GM18951 (cell line): ENCODE measurements around the gene PAAF1.
"Not testable (repeated sequence)": the region's sequence is repeated elsewhere in the genome, so short reads cannot be mapped to it uniquely, and the experiment has no call there.

ENCODE experiments used
- POLR2A ChIP-seq: IDR thresholded peaks from 4 replicates; pipeline ENCODE4 v1.6.1; 2011; ENCODE audit warnings: mild to moderate bottlenecking; ENCODE audit not compliant: insufficient read length, insufficient read depth; ENCODE audit errors: extremely low read depth
- in situ Hi-C: fragments of 300-500 bp; cut with MboI; formaldehyde crosslinking; loops from one replicate; pipeline ENCODE4 v1.12.0; 2022; ENCODE audit warnings: low sequenced_read_pairs, mixed read lengths, inconsistent platforms; ENCODE audit not compliant: unreplicated experiment

PAAF1 gene

DNA sequence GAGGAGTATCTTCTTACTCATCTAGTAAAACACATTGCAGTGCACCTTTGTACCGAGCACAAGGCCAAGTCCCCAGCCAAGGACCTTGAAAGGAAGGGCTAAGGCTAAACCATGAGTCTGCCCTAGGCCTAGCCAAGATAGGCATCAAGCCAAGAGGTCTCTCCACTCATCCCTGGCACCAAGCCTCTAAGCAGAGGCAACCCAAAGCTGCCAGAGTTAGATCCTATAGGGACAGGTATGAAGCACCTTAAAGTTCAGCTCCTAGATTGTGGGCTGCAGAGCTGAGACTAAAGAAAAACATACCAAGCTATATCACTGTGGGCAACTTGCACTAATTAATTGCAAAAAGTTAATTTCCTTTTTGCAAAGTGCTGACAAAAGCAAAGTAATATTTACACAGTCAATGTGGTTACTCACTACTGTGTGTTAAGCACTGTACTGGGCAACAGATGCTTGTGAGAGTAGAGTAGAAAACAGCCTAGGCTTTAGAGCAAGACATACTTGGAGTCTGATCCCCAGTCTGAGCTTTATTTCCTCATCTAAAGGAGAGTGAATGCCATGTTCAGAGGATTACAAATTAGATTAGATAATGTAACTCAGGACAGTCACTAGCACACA, 7.4 kb upstream of the PAAF1 start:
- in situ Hi-C loops = no loop called here

DNA sequence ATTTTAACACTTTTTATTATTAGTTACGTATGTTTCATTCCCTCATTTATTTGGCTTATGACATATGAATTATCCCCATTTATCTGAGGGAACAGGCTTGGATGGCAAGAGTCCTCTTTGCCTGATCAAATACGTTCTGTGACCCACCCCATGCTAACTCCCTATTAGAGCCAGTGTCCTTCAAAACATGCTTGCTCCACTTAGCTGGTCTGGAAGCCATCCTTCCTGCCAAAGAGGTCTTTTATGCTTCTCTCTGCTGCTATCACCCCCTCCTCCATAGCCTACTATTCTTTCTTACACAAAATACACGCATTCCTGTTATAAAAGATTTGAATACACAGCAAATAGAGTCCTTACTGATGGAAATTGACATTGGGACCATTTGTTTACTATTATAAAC, 6.5 kb upstream of the PAAF1 start:
- no peak for TF ChIP-seq POLR2A
- in situ Hi-C loops = no loop called here

More for the DNA sequence above, 7.4 kb upstream of the PAAF1 start:
- no peak for TF ChIP-seq POLR2A

DNA sequence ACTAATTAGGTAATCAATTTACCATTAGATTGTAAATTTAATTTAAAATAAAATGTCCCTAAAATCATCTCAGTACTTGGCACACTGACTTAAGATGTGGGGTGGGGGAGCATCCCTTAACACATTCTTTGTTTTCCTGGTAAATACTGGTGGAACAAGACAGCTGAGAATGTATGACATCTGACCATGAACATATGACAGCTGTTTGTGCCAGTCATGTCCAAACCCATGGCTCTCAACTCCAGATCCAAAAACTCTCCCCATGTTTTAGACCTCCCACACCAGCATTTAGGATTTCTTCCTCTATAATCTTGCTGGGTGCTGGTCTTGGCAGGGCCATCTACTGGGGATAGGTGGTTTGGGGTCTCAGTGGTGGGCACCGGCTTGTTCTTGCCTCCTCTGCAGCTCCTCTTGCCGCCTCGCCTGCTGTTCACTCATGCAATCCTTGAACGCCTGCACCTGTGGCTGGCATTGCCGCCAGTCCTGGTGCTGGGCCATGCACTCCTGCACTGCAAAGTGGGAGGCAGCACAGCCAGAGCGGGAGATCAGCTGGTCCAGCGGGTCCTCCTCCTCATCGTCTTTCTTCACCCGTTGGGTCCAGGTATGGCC, 3.9 kb upstream of the PAAF1 start:
- TF ChIP-seq POLR2A = no peak

DNA sequence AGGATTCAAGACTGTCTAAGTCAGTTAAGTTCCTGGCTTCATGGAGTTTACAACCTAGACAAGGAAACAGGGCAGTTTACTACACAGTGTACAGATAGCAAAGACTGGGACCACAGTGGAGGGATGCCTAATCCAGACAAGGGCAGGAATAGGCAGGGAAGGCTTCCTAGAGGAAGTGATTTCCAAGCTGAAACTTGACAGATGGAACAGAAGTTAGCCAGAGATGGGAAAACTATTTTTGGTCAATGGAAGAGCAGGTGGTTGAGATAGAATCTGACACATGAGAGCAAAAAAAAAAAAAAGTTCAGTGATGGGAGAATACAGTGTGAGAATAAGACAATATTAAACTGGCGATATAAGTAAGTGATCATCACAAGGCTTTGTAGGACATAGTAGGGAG, 1.4 kb upstream of the PAAF1 start:
- in situ Hi-C loops = no loop called here

More for the DNA sequence above, 3.9 kb upstream of the PAAF1 start:
- in situ Hi-C loops = no loop called here

DNA sequence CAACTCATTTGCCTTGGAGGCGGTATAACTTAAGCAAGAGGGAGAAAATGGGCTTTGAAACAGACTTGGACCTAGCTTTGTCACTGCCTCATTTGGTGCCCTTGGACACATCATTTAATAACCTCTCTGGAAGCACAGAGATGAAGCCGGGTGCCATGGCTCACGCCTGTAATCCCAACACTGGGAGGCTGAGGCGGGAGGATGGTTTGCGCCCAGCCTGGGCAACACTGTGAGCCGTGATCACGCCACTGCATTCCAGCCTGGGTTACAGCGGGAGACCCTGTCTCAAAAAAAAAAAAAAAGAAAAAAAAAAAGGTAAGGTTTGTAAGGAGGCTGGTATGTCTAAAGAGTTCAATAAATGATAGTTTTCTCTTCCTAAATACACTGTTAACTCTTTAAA, 959 bp upstream of the PAAF1 start:
- in situ Hi-C loops = no loop called here
- no peak for TF ChIP-seq POLR2A

More for the DNA sequence above, 1.4 kb upstream of the PAAF1 start:
- no peak for TF ChIP-seq POLR2A

DNA sequence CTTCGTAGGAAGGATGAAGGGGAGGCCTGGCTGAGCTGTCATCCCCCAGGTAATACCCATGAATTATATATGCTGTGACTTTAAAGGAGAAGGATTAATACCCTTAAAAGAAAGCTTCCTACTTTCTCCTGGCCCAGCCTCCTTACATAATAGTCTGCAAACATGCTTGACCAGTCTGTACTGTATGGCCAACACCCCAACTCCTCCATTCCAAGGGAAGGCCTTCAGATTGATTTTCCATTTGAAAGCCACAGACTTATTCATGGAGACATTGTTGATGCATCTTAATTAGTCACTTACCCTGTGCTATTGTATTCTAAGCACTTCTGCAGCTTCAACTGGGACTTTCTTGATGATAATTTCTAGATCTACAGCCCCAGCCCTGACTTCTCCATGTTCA, 2.0 kb downstream of the PAAF1 start:
- TF ChIP-seq POLR2A = no peak
- in situ Hi-C loops = no loop called here

DNA sequence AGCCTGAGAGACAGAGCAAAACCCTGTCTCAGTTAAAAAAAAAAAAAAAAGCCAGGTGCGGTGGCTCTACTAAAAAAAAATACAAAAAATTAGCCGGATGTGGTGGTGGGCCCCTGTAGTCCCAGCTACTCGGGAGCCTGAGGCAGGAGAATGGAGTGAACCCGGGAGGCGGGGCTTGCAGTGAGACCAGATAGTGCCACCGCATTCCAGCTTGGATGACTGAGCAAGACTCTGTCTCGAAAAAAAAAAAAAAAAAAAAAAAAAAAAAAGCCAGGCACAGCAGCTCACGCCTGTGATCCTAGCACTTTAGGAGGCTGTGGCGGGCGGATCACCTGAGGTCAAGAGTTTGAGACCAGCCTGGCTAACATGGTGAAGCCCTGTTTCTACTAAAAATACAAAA, 3.6 kb downstream of the PAAF1 start:
- in situ Hi-C loops = not testable (repeated sequence)

DNA sequence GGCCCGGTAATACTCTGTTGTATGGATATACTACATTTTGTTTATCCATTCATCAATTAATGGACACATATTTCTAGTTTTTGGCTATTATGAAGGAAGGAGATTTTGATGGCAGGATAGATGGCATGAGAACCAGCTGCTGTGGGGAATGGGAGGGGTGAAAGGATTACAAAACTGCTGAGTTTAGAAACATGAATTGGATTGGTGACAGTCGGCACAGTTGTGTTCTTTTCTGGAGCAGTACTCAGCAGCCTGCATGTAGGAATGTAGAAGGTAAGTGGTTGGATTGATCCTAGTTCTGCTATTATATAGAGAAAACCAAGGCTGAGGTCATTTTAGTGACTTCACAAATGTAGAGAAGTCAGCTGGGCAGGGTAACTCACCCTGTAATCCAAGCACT, 7.1 kb downstream of the PAAF1 start:
- no peak for TF ChIP-seq POLR2A
- in situ Hi-C loops = no loop called here

DNA sequence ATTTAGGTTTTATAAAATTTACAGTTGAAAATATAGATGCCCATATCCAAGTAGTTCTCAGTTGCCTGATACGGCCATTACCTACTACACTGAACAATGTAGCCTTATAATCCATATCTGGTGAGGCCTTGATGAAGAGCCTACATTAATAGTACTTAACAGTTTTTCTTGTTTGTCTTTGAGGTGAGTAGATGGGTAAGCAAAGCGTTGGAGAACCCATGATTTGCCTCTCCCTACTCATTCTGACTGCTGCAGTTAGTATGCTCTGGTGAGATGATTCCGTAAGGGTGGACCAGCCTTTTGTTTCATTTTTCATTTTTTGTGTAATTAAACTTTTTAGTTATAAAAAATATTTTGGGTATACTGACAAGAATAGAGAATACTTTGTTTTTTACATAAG, 11.4 kb downstream of the PAAF1 start:
- in situ Hi-C loops = no loop called here
- no peak for TF ChIP-seq POLR2A

DNA sequence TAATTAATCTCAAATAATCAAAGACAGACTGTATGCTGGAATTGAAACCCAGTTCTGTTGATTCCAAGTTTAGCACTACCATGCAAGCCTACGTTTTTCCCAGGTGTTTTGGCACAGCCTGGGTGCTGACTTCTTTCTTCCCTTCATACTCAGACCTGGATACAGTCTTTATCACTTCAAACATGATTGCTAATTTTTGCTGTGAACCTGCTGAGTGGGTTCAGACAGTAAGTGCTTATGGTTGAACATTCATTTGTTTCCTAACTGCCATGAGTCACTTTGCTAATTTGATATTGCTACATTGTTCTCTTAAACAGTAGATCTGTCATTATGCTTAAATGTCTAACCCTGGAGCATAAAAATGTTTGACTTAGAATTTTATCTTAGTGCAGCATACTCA, 12.2 kb downstream of the PAAF1 start:
- no peak for TF ChIP-seq POLR2A
- in situ Hi-C loops = no loop called here

DNA sequence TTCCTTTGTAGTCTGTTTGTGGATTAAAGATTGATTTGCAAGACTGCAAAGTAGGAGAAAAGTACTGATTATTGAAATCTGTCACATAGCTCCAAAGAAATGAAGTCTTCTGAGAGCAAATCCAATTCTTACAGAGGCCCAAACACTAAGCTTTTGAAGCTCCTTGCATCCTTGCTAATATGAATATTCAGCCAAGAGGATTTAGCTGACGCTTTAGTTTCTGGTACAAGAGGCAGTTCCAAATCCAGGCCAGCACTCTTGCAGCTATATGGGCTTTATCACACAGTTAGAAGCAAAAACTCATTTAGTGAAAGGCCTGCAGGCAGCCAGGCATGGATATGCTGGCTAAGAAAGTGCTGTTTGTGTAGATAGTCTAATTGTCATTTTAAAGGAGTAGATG, 12.7 kb downstream of the PAAF1 start:
- in situ Hi-C loops = no loop called here
- no peak for TF ChIP-seq POLR2A

DNA sequence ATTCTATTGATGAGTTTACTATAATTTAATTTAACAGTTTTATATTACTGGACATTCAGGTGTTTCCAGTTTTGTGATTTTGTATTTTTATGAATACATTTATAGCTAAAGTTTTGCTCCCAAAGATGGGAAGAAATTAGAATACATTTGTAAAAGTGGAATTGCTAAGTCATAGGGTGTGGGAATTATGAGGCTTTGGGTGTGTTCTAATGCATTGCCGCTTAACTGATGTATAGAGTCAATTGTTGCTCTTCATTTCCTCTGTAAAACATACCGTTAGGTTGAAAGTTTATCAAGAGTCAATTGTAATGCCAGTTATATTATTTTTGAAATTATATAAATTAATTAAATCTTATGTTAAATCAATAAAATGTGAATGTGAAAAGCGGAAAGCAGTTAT, 16.2 kb downstream of the PAAF1 start:
- in situ Hi-C loops = no loop called here

DNA sequence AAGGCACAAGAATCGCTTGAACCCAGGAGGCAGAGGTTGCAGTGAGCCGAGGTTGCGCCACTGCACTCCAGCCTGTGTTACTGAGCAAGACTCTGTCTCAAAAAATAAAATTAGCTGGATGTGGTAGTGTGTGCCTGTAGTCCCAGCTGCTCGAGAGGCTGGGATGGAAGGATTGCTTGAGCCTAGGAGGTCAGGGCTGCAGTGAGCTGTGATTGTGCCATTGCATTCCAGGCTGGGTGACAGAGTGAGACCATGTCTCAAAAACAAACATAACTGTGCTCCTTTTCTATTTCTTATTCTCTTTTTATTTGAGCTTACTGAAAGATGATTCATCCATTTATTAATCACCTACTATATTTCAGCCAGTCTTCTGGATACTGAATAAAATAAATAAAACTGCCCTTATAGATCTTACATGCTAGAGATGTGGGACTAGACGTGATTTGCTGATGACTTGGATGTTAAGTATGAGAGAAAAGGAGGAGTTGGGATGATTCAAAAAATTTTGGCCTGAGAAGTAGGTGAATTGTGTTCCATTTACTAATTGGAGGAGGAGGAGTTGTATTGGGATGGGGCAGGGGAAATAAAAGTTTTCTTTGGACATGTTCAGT, 18.0 kb downstream of the PAAF1 start:
- no peak for TF ChIP-seq POLR2A
- in situ Hi-C loops = no loop called here

More for the DNA sequence above, 16.2 kb downstream of the PAAF1 start:
- no peak for TF ChIP-seq POLR2A

DNA sequence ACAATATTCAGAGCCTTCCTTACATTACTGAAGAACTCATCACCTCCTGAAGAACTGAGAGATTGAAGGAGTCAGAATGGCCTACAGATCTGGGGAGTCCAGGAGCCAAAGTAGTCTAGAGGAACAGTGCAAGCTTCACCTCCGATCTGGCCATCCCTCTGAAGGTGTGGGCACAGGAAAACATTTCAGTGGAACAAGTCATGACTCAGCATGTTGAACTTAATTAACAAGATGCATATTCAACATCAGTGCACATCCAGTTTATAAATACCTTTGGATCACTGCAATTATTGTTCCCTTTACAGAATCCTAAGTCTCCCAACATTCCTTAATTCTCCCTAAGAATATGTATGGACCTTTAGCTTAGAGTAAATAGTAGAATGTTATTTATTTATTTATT, 25.5 kb downstream of the PAAF1 start:
- no peak for TF ChIP-seq POLR2A
- in situ Hi-C loops = no loop called here
